GM12801 (cell line): ENCODE data around the gene ANGPT4.

Experiments used
- CTCF ChIP-seq: IDR thresholded peaks from one replicate; pipeline ENCODE4 v1.5.1; 2011; ENCODE audit warnings: control low read depth; ENCODE audit not compliant: insufficient read length; ENCODE audit errors: extremely low read depth

The ANGPT4 gene

GRCh38 chr20:951384-952169, 35.4 kb upstream of the ANGPT4 start:
- TF ChIP-seq CTCF: no peak

- TF ChIP-seq CTCF: no peak
Observed at GRCh38 chr20:949717-950116, 33.6 kb upstream of the ANGPT4 start.

GRCh38 chr20:946826-947225, 30.7 kb upstream of the ANGPT4 start:
- TF ChIP-seq CTCF: no peak

- TF ChIP-seq CTCF: no peak
Observed at GRCh38 chr20:945841-946240, 29.7 kb upstream of the ANGPT4 start.

GRCh38 chr20:944774-945410, 28.8 kb upstream of the ANGPT4 start:
- no peak for TF ChIP-seq CTCF

- TF ChIP-seq CTCF: no peak
Observed at GRCh38 chr20:944148-944547, 28.0 kb upstream of the ANGPT4 start.

- TF ChIP-seq CTCF: no peak
Observed at GRCh38 chr20:942611-943010, 26.5 kb upstream of the ANGPT4 start.
